GM12864 (cell line): ENCODE measurements around the gene TNC.

ENCODE experiments used
- DNase-seq: peaks from one replicate; pipeline ENCODE4 v3.0.0-alpha.2; 2011; ENCODE audit warnings: low read depth
- H3K4me3 ChIP-seq: 2 replicates; pipeline ENCODE4 v1.5.1; 2011; ENCODE audit warnings: mild to moderate bottlenecking, low read depth, low read length, control low read depth
- TF ChIP-seq, protein P1 (sequence below): IDR thresholded peaks from 2 replicates; pipeline ENCODE4 v1.5.1; 2011; ENCODE audit warnings: low read depth, mild to moderate bottlenecking, moderate library complexity, low read length, control low read depth, inconsistent platforms; ENCODE audit errors: missing control alignments

Gene TNC

DNA sequence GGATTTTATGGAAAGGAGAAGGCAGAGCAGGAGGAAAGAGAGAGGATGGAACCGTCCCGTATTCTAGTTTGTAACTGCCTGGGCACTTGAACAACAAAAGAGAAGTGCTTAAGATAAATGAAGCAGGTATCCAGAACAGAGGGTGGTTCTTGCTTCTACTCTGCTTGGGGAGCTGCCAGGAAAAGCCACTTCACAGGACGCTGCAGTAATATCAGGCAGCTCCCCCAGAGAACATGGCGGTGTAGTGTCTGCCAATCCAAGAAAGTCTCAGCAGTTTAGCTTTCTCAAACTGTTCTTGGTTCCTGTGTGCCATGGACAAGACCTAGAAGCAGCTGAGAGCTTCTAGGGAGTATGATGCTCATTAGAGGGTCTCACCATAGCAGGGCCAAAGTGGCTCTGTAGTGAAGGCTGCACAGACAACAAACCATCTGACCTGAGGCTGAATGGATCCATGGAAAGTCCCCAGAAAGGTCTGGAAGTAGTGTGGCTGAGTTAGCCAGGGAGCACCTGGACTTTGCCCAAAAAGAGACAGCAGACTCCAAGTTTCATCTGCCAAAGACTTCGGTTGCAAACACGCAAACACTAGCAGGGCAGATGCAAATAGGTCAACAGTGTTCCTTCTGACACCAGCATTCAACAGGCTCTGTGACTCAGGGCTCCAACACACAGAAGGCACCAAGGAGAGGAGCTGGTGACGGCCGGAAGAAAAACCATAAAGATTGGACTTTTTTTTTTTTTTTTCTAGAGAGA is 115.4 kb downstream of the TNC start:
- no peak for DNase-seq
- TF ChIP-seq, protein P1, sequence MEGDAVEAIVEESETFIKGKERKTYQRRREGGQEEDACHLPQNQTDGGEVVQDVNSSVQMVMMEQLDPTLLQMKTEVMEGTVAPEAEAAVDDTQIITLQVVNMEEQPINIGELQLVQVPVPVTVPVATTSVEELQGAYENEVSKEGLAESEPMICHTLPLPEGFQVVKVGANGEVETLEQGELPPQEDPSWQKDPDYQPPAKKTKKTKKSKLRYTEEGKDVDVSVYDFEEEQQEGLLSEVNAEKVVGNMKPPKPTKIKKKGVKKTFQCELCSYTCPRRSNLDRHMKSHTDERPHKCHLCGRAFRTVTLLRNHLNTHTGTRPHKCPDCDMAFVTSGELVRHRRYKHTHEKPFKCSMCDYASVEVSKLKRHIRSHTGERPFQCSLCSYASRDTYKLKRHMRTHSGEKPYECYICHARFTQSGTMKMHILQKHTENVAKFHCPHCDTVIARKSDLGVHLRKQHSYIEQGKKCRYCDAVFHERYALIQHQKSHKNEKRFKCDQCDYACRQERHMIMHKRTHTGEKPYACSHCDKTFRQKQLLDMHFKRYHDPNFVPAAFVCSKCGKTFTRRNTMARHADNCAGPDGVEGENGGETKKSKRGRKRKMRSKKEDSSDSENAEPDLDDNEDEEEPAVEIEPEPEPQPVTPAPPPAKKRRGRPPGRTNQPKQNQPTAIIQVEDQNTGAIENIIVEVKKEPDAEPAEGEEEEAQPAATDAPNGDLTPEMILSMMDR, result no peak
- no peak overlapping the region for H3K4me3 ChIP-seq

DNA sequence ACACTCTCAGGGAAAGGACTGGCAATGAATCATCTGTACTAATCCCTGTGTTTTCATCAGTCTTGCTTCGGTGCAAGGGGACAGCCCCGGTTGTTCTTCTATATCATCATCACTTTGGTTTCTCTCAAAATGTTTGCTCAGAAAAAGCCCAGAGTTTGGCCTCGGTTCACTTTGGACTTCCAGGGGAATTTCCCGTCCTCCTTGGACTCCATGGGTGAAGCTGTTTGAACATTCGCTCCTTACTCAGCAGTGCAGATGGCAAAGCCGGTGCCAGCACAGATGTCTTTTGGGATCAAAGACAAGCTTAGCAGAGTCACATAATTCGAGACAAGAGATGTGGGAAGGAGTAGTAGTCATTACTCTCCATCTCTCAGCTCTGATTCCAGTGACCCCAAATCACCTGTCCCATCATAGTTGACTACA is 117.7 kb downstream of the TNC start:
- no peak overlapping the region for H3K4me3 ChIP-seq
- DNase-seq, result no peak
- TF ChIP-seq, protein P1, result no peak

DNA sequence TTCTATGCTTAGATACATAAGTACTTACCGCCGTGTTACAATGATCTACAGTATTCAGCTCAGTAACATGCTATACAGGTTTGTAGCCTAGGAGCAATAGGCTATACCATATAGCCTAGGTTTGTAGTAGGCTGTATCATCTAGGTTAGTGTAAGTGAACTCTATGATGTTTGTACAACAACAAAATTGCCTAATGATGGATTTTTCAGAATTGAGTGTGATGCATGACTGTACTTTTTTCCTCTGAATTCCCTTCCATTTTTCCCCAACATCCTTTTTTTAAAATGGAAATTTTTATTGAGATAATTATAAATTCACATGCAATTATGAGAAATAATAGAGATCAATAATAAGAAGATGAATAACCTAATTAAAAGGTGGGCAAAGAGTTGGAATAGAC is 119.6 kb downstream of the TNC start:
- DNase-seq, result no peak
- no peak overlapping the region for H3K4me3 ChIP-seq
- TF ChIP-seq, protein P1, result no peak

DNA sequence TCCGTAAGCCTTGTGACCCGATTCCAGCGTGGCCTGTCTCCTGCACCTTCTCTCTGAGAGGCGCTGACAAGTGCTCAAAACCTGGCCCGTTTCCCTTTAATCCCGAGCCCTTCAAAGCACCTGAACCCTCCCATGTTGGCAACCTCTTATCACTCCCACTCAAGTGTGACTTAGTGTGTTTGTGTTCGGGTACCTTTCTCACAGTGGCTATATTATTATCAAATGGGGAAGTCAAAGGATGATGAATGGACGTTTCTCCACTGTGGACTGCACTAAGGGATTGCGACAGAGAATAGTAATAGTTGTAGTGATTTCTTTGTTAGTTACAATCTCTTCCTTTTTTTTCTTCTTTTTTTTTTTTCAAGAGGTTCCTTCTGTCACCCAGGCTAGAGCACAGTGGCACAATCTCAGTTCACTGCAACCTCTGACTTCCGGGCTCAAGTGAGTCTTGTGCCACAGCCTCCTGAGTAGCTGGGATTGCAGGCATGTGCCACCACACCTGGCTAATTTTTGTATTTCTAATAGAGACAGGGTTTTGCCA is 122.2 kb downstream of the TNC start:
- no peak overlapping the region for H3K4me3 ChIP-seq
- TF ChIP-seq, protein P1, result no peak
- DNase-seq, result no peak

DNA sequence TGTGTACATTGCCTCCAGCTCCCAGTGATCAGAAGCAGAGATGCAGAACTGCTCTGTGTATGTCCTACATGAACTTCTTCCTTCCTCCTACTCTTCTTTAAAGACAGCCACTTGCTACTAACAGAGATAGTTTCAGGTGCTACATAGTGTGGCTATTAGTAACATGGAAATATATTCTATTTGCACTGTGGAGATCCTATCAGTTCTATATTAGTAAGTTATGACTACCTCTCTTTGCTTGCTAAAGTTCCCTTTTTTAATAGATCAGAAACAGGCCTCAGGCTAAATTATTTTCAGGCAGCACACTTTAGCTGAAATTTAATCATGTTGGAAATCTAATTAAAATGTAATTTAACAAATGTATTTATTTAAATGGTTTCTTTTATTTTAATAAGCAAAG is 123.2 kb downstream of the TNC start:
- TF ChIP-seq, protein P1, result no peak
- no peak for DNase-seq
- no peak overlapping the region for H3K4me3 ChIP-seq

DNA sequence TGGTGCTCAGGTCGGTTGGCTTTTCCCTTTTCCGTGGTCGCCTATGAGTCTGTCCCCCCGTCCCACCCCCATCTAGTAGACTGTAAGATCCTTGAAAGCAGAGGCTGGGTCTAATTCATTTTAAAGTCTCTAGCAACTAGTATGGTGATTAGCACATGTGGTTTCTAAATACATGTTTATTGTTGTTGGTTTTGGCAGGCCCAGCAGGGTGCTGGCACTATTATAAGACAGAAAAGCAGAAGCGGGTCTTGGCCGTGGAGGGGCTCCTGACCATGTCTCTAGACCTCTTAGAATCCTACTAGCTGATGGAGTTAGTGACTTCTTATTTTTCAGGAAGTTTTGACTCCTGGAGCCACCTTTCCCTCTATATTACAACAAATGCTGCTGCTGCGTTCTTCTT is 126.1 kb downstream of the TNC start:
- no peak for DNase-seq

More for the DNA sequence above, 126.1 kb downstream of the TNC start:
- TF ChIP-seq, protein P1, result no peak
- H3K4me3 ChIP-seq, result no peak overlapping the region
